ENCODE measurements around the gene BTBD2.

GRCh38 chr19:2049741-2050348 is 34.3 kb upstream of the BTBD2 start:
- no peak for TF ChIP-seq CTCF (IDR thresholded peaks at IDR 0.05)
- no peak for TF ChIP-seq ZFX (IDR thresholded peaks at IDR 0.05; ENCODE audit: borderline replicate concordance)

Data from 22Rv1 (cell line).